Esophagus squamous epithelium (tissue), 5 donors: ENCODE measurements around the gene IL31RA. TPM values are rescaled to one million over a fixed set of nuclear protein-coding genes. Genes with fewer than 3 reads are reported as not detected.

ENCODE experiments used
- DNase-seq: peaks from one replicate; lab custom pipeline; 2025; lab: John Stamatoyannopoulos, UW
- H3K27ac ChIP-seq, 4 donors: fragments of 200-600 bp; sonication (generic); one replicate each; pipeline ENCODE4 v1.5.1; 2016 to 2019; ENCODE audit warnings: mild to moderate bottlenecking in 1 of 4
- H3K27me3 ChIP-seq, 4 donors: fragments of 200-600 bp; sonication (generic); 1 replicate in 3 of 4; 2 replicates in 1 of 4; pipeline versions ENCODE4 v1.5.1 to v1.6.0; 2017 to 2021; ENCODE audit warnings: antibody characterized with exemption in 1 of 4
- H3K36me3 ChIP-seq, 3 donors: fragments of 200-600 bp; sonication (generic); one replicate each; pipeline ENCODE4 v1.5.1; 2016 to 2019
- H3K4me1 ChIP-seq, 3 donors: fragments of 200-600 bp; sonication (generic); one replicate each; pipeline ENCODE4 v1.5.1; 2017 to 2019
- H3K4me3 ChIP-seq, 4 donors: fragments of 200-600 bp; sonication (generic); 1 replicate in 3 of 4; 2 replicates in 1 of 4; pipeline ENCODE4 v1.5.1; 2016 to 2019; ENCODE audit warnings: mild to moderate bottlenecking in 2 of 4, moderate library complexity in 1 of 4
- H3K9me3 ChIP-seq, 3 donors: fragments of 200-600 bp; sonication (generic); one replicate each; pipeline ENCODE4 v1.5.1; 2016 to 2019
- POLR2A ChIP-seq, 4 donors: fragments of 450-650 bp; IDR thresholded peaks; one replicate each; pipeline ENCODE4 v1.6.1; 2017; ENCODE audit warnings: antibody characterized with exemption in 4 of 4, mild to moderate bottlenecking in 4 of 4, moderate library complexity in 3 of 4
- WGBS, 2 donors: methylation state at CpG; one replicate each; pipeline ENCODE4 v1.1.5; 2018; 5-methylcytosine and 5-hydroxymethylcytosine counted together
- intact Hi-C: fragments of 100-400 bp; cut with DNase I; formaldehyde crosslinking; loops from one replicate; pipeline ENCODE4 v1.15.0; 2022
- total RNA-seq, 4 donors: library from RNA; depleted of rRNA; stranded (reverse); fragments of >200 nt; gene quantifications; one replicate each; pipeline ENCODE4 v1.1.0, GENCODE V29; 2016
- TF ChIP-seq, protein P1 (sequence below), 6 experiments: fragments of 450-650 bp in 4 of 6; fragments of 200-600 bp in 2 of 6; sonication (generic) in 2 of 6; IDR thresholded peaks; one replicate each; pipeline ENCODE4 v1.5.1; 2016 to 2019; ENCODE audit warnings: antibody characterized with exemption in 6 of 6, mild to moderate bottlenecking in 4 of 6, moderate library complexity in 4 of 6
- donor health status: DM: yes; HTN: yes; CAD: no.

Gene IL31RA
- total RNA-seq, 4 donors from 2014 or later = not detected

DNA sequence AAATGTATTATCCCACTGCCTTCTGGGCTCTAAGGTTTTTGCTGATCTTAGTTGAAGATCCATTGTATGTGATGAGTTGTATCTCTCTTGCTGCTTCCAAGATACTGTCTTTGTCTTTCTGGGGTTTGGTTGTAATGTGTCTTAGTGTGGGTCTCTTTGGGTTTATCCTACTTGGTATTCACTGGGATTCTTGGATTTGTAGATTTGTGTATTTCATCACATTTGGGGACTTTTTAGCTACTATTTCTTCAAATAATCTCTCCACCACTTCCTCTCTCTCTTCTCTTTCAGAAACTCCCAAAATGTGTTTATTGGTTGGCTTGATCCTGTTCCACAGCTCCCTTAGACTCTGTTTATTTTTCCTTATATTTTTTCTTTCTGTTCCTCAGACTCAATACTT, 26.5 kb downstream of the IL31RA start:
- DNase-seq = no peak
- Histone ChIP-seq H3K27me3 (no peaks in the 10 kb centered on the region), H3K4me3 (no peak overlapping the region), H3K4me1 (no peaks in the 10 kb centered on the region), H3K9me3 (no peaks in the 10 kb centered on the region), H3K27ac (no peak overlapping the region), H3K36me3 (no peaks in the 10 kb centered on the region)
- TF ChIP-seq, protein P1, sequence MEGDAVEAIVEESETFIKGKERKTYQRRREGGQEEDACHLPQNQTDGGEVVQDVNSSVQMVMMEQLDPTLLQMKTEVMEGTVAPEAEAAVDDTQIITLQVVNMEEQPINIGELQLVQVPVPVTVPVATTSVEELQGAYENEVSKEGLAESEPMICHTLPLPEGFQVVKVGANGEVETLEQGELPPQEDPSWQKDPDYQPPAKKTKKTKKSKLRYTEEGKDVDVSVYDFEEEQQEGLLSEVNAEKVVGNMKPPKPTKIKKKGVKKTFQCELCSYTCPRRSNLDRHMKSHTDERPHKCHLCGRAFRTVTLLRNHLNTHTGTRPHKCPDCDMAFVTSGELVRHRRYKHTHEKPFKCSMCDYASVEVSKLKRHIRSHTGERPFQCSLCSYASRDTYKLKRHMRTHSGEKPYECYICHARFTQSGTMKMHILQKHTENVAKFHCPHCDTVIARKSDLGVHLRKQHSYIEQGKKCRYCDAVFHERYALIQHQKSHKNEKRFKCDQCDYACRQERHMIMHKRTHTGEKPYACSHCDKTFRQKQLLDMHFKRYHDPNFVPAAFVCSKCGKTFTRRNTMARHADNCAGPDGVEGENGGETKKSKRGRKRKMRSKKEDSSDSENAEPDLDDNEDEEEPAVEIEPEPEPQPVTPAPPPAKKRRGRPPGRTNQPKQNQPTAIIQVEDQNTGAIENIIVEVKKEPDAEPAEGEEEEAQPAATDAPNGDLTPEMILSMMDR (IDR thresholded peaks at IDR 0.05) = no peak
- no peak for TF ChIP-seq POLR2A (IDR thresholded peaks at IDR 0.05)
- intact Hi-C loops = no loop called here

DNA sequence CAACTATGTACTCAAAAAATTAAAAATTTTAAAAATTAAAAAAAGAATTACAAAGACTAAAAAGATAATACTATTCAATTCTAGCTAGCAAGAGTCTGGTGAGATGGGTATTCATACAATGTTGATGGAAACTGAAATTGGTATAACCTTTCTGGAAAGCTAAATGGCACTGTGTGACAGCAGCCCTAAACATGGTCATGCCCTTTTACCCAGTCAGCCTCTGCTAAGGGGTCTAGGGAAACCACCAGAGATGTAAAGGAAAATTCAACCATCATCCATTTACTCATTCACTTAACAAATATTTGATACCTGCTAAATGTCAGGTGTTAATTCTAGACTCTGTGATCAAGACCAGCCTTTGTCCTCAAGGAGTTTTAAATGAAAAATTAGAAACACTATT, 29.3 kb downstream of the IL31RA start:
- no peak overlapping the region for H3K4me3 ChIP-seq
- no peak for DNase-seq
- H3K9me3 ChIP-seq = no peaks in the 10 kb centered on the region
- H3K36me3 ChIP-seq = no peaks in the 10 kb centered on the region
- H3K27ac ChIP-seq = no peak overlapping the region
- TF ChIP-seq, protein P1 (IDR thresholded peaks at IDR 0.05) = no peak
- TF ChIP-seq POLR2A (IDR thresholded peaks at IDR 0.05) = no peak
- intact Hi-C loops = no loop called here
- no peaks in the 10 kb centered on the region for H3K27me3 ChIP-seq
- peaks cover 0 to 5% (median 0%) of the 10 kb centered on the region in 3 donors for H3K4me1 ChIP-seq

DNA sequence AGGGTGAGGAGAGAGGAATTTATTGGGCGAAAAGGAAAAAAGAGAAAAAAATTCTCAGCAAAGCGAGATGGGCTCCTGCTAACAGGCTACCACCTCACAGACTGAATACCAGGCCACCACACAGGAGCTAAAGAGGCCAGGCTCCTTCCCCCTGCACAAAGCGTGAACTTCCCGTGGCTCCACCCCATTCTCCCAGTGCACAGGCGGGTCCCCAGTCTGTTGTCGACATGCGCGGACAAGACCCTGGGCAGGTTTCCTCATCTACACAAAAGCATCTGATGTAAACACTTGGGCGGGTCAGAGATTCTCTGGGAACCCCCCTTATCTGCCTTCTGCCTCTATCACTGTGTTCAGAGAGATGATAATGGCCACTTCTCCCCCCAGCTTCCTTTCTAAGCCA, 34.2 kb downstream of the IL31RA start:
- no peak for TF ChIP-seq POLR2A (IDR thresholded peaks at IDR 0.05)
- TF ChIP-seq, protein P1 (IDR thresholded peaks at IDR 0.05) = no peak
- intact Hi-C loops = no loop called here
- 43 to 73% methylated on average over 8 to 9 of the region's 9 CpGs for WGBS, 2 donors

DNA sequence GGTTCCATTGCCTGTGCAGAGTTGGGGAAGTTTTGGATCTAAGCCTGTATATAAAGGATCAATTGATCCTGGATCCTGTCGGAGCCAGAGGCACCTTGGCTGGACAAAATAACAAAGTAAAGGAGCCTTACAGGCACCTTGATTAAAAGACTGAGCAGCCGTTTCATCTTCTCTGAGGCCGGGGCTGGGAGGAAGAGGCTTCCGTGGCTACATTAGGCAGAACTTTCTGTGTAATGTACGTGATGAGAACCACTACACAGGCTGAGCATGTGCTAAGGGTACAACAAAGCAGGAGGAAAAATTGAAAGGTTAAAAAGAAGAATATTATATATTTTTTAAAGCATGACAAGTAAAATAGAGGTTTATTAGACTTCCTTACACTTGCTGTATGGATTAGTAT, 37.0 kb downstream of the IL31RA start:
- 63 to 67% methylated on average over 5 of the region's 5 CpGs for WGBS, 2 donors
- no peak for DNase-seq
- Histone ChIP-seq H3K4me1 (peaks cover 0 to 8% (median 0%) of the 10 kb centered on the region in 3 donors), H3K27me3 (no peaks in the 10 kb centered on the region), H3K27ac (no peak overlapping the region), H3K9me3 (no peaks in the 10 kb centered on the region), H3K4me3 (no peak overlapping the region), H3K36me3 (no peaks in the 10 kb centered on the region)
- intact Hi-C loops = no loop called here
- TF ChIP-seq POLR2A (IDR thresholded peaks at IDR 0.05) = no peak
- TF ChIP-seq, protein P1 (IDR thresholded peaks at IDR 0.05) = no peak

More for the DNA sequence above, 34.2 kb downstream of the IL31RA start:
- no peak overlapping the region for H3K27ac ChIP-seq
- H3K9me3 ChIP-seq = no peaks in the 10 kb centered on the region
- no peaks in the 10 kb centered on the region for H3K27me3 ChIP-seq
- H3K36me3 ChIP-seq = no peaks in the 10 kb centered on the region
- DNase-seq = no peak
- no peak overlapping the region for H3K4me3 ChIP-seq
- peaks cover 0 to 8% (median 0%) of the 10 kb centered on the region in 3 donors for H3K4me1 ChIP-seq

DNA sequence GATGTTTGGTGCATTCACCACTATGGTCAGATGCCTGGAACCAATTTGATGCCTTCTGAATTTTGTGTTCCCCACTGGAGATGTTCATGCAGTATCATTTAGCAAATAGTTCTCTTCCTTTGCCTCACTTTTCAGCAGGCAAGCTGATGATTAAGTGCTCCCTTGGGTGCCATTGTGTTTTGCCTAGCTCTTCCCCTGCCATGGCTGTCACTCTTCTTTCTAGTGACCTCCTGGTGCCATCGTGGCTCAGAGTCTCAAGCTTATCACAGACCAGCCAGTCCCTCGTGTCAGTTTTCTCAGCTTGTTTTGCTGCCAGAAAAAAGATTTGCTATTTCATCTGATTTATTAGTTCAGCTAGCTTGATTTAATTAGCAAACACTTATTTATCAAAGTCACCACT, 41.3 kb downstream of the IL31RA start:
- no peak overlapping the region for H3K4me3 ChIP-seq
- intact Hi-C loops = no loop called here
- H3K9me3 ChIP-seq = no peaks in the 10 kb centered on the region
- WGBS, 2 donors = 32 to 66% methylated on average over 2 of the region's 2 CpGs
- peaks cover 0 to 3% (median 0%) of the 10 kb centered on the region in 3 donors for H3K4me1 ChIP-seq
- H3K27ac ChIP-seq = no peak overlapping the region
- no peaks in the 10 kb centered on the region for H3K36me3 ChIP-seq
- no peak for TF ChIP-seq POLR2A (IDR thresholded peaks at IDR 0.05)
- TF ChIP-seq, protein P1 (IDR thresholded peaks at IDR 0.05) = no peak
- no peaks in the 10 kb centered on the region for H3K27me3 ChIP-seq
- no peak for DNase-seq
